Measurements from ENCODE around the gene SLC18A3.

SLC18A3 gene

DNA sequence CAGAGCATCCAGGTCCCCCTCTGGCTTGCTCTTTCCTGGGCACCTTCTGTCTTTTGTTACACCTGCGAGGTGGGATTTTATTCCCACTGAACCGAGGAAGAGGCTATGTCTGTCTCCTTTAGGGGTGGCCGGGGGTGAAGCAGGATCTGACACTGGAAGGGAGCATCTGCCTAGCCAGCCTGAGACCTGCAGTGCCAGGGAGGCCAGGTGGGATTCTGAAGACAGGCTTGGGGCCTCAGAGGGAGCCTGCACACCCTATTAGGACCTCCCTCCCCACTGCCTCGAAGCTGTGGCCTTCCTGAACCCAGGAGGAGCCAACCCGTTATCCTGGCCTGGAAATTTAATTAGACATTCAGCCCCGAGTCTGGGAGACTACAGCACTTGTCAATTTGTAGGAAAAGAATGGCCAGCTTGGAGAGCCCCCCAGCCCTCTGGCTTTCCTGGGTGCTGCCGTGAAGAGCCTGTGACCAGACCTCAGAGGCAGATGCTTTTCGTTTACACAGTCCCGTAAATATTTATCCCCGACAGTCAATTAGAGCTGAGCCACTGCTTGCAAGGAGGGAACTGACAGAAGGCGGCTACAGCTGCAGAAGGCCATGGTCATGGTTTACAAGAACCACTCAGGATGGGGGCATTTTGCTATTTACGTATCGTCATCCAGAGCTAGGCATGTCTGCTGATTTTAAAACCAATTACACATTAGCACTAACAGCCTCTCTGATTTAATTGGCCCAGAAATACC, 23.4 kb downstream of the SLC18A3 start:
- Histone ChIP-seq H3K27me3 (replicated peaks; ENCODE audit: control insufficient read depth, insufficient read depth, low read length) (no peaks in the 10 kb centered on the region; the same call in none of the 2 replicates), H3K36me3 (ENCODE audit: control insufficient read depth, insufficient read depth, low read length) (no peaks in the 10 kb centered on the region), H3K4me3 (replicated peaks; ENCODE audit: low read depth, low read length) (no peak overlapping the region)
- no peak for DNase-seq (ENCODE audit: extremely low read depth, insufficient read length)
- no peak for TF ChIP-seq CTCF (IDR thresholded peaks at IDR 0.05; ENCODE audit: insufficient read depth, low read length, poor library complexity, severe bottlenecking)

DNA sequence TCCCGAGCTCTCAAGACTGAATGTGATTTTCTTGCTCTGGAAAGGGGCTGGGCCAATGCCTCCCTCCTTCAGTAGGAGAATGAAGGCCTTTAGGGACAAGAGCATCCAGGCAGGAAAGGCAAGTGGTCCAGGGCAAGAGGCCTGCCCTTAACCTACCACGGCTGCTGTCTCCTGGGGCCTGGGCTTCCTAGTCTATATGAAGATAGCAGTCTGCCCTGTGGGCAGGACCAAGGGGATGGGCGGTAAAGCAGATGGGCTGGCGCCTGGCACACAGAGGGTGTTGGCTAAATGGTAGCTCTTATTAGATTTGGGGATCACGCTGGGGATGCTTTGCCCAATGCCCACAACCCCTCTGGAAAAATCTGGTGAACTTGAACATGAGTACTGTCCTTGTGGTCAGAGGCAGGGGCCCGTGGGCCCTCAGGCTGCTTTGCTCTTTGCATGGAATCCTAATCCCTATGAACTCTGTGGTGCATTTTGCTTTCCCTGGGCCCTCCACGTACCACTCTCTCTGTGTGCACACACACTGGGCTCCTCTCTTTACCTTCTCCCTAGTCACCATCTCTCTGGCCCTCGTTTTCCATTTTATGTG, 24.1 kb downstream of the SLC18A3 start:
- Histone ChIP-seq H3K36me3 (ENCODE audit: control insufficient read depth, insufficient read depth, low read length) (no peaks in the 10 kb centered on the region), H3K4me3 (replicated peaks; ENCODE audit: low read depth, low read length) (no peak overlapping the region), H3K27me3 (replicated peaks; ENCODE audit: control insufficient read depth, insufficient read depth, low read length) (no peaks in the 10 kb centered on the region; the same call in none of the 2 replicates)
- TF ChIP-seq CTCF (IDR thresholded peaks at IDR 0.05; ENCODE audit: insufficient read depth, low read length, poor library complexity, severe bottlenecking): no peak
- DNase-seq (ENCODE audit: extremely low read depth, insufficient read length): no peak

GRCh38 chr10:49642311-49642710, 32.2 kb downstream of the SLC18A3 start:
- Histone ChIP-seq H3K27me3 (replicated peaks; ENCODE audit: control insufficient read depth, insufficient read depth, low read length) (no peaks in the 10 kb centered on the region; the same call in none of the 2 replicates), H3K4me3 (replicated peaks; ENCODE audit: low read depth, low read length) (no peak overlapping the region), H3K36me3 (ENCODE audit: control insufficient read depth, insufficient read depth, low read length) (no peaks in the 10 kb centered on the region)
- TF ChIP-seq CTCF (IDR thresholded peaks at IDR 0.05; ENCODE audit: insufficient read depth, low read length, poor library complexity, severe bottlenecking): no peak
- DNase-seq (ENCODE audit: extremely low read depth, insufficient read length): no peak

GRCh38 chr10:49643241-49644034, 33.3 kb downstream of the SLC18A3 start:
- no peak for TF ChIP-seq CTCF (IDR thresholded peaks at IDR 0.05; ENCODE audit: insufficient read depth, low read length, poor library complexity, severe bottlenecking)
- no peak for DNase-seq (ENCODE audit: extremely low read depth, insufficient read length)
- H3K36me3 ChIP-seq (ENCODE audit: control insufficient read depth, insufficient read depth, low read length): no peaks in the 10 kb centered on the region
- H3K4me3 ChIP-seq (replicated peaks; ENCODE audit: low read depth, low read length): no peak overlapping the region
- H3K27me3 ChIP-seq (replicated peaks; ENCODE audit: control insufficient read depth, insufficient read depth, low read length): no peaks in the 10 kb centered on the region; the same call in none of the 2 replicates

GRCh38 chr10:49644035-49644646, 34.0 kb downstream of the SLC18A3 start:
- no peaks in the 10 kb centered on the region for H3K36me3 ChIP-seq (ENCODE audit: control insufficient read depth, insufficient read depth, low read length)
- no peaks in the 10 kb centered on the region; the same call in none of the 2 replicates for H3K27me3 ChIP-seq (replicated peaks; ENCODE audit: control insufficient read depth, insufficient read depth, low read length)
- no peak for TF ChIP-seq CTCF (IDR thresholded peaks at IDR 0.05; ENCODE audit: insufficient read depth, low read length, poor library complexity, severe bottlenecking)
- H3K4me3 ChIP-seq (replicated peaks; ENCODE audit: low read depth, low read length): no peak overlapping the region
- DNase-seq (ENCODE audit: extremely low read depth, insufficient read length): no peak

Measured in GM06990 (cell line).